DND-41 (cell line): ENCODE results near the gene CHMP4B.

Experiments
- EZH2 ChIP-seq: IDR thresholded peaks from 3 replicates; pipeline ENCODE4 v1.6.1; 2012; ENCODE audit warnings: borderline replicate concordance, low read depth, mild to moderate bottlenecking, moderate library complexity, low read length, inconsistent platforms; ENCODE audit not compliant: severe bottlenecking
- TF ChIP-seq, protein P1 (sequence below): IDR thresholded peaks from 2 replicates; pipeline ENCODE4 v1.5.1; 2012; ENCODE audit warnings: borderline replicate concordance, low read length, moderate library complexity, mild to moderate bottlenecking; ENCODE audit not compliant: poor library complexity, severe bottlenecking; ENCODE audit errors: extremely low read depth

DNA sequence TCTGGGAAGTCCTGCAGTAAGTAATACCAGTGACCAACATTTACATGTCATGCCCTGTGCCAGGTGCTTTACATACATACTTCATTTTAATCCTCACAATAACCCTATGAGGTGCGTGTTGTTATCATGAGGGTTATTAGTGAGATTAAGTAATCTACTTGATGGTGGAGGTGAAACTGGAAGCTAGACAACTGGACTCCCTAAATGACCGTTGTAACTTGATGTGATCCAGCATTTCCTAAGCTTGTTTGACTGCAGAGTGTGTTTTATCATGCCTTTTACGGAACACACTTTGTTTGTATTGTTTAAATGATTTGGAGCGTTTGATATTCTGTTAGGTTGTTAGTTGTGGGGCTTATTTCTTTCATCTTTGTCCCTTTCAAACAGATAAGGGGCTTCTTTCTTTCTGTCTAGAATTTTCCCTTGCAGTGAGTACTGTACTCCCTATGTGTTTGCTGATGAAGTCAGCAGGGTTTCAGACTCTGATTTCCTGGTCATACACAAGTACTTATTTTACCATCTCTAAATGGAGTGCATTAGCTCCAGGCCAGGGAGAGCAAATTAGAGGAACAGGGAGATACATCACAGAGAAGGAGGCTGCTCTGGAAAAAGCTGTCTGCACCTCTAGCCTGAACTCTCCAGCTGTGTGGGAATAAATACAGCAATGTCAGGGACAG is 29.7 kb downstream of the CHMP4B start:
- TF ChIP-seq, protein P1, sequence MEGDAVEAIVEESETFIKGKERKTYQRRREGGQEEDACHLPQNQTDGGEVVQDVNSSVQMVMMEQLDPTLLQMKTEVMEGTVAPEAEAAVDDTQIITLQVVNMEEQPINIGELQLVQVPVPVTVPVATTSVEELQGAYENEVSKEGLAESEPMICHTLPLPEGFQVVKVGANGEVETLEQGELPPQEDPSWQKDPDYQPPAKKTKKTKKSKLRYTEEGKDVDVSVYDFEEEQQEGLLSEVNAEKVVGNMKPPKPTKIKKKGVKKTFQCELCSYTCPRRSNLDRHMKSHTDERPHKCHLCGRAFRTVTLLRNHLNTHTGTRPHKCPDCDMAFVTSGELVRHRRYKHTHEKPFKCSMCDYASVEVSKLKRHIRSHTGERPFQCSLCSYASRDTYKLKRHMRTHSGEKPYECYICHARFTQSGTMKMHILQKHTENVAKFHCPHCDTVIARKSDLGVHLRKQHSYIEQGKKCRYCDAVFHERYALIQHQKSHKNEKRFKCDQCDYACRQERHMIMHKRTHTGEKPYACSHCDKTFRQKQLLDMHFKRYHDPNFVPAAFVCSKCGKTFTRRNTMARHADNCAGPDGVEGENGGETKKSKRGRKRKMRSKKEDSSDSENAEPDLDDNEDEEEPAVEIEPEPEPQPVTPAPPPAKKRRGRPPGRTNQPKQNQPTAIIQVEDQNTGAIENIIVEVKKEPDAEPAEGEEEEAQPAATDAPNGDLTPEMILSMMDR: no peak
- TF ChIP-seq EZH2: no peak
